GM13976 (cell line): ENCODE measurements around the gene TMEM131.

Experiments
- DNase-seq: peaks from one replicate; pipeline ENCODE4 v3.0.0; 2012; ENCODE audit warnings: low spot score
- in situ Hi-C: fragments of 300-500 bp; cut with MboI; formaldehyde crosslinking; loops from one replicate; pipeline ENCODE4 v1.12.0; 2022; ENCODE audit warnings: low sequenced_read_pairs, mixed read lengths, inconsistent platforms; ENCODE audit not compliant: unreplicated experiment
- TF ChIP-seq, protein P1 (sequence below): IDR thresholded peaks from 2 replicates; pipeline ENCODE4 v1.5.1; 2012; ENCODE audit warnings: borderline replicate concordance, mild to moderate bottlenecking; ENCODE audit not compliant: insufficient read depth; ENCODE audit errors: extremely low read depth, missing control alignments, control extremely low read depth

Gene TMEM131

DNA sequence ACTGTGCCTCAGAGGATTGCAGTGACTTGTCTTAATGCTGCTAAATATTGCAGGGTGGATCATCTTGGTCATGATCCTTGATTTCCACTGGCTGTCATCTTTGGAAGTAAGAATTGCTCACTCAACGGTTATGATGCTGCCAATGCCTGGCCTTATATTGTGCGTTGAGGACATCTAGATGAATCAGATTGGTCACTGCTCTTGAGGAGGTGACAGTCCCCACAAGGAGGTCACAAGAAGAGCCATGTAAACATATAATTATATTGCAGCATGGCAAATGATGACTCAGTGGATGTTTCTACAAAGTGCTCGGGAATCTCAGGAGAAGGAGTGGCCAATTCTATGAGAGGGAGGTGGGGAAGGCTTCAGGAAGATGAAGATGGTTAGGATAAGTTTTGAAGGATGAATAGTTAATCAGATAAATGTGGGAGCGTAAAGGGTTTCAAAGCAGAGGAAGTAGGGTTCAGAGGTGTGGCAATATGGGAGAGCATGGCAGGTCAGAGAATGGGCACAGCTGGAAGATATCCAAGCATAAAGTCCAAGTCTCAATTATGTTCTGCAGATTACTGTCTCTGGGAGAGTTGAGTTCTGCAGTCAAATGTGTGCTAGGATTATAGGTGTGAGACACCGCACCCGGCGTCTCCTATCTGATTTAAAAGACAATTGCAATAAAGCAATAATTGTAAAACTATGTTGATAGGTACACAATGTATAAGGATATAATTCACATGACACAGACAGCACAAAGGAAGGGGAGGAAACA is 21.3 kb upstream of the TMEM131 start:
- DNase-seq, result no peak
- TF ChIP-seq, protein P1, sequence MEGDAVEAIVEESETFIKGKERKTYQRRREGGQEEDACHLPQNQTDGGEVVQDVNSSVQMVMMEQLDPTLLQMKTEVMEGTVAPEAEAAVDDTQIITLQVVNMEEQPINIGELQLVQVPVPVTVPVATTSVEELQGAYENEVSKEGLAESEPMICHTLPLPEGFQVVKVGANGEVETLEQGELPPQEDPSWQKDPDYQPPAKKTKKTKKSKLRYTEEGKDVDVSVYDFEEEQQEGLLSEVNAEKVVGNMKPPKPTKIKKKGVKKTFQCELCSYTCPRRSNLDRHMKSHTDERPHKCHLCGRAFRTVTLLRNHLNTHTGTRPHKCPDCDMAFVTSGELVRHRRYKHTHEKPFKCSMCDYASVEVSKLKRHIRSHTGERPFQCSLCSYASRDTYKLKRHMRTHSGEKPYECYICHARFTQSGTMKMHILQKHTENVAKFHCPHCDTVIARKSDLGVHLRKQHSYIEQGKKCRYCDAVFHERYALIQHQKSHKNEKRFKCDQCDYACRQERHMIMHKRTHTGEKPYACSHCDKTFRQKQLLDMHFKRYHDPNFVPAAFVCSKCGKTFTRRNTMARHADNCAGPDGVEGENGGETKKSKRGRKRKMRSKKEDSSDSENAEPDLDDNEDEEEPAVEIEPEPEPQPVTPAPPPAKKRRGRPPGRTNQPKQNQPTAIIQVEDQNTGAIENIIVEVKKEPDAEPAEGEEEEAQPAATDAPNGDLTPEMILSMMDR, result no peak
- in situ Hi-C loops, result no loop called here

DNA sequence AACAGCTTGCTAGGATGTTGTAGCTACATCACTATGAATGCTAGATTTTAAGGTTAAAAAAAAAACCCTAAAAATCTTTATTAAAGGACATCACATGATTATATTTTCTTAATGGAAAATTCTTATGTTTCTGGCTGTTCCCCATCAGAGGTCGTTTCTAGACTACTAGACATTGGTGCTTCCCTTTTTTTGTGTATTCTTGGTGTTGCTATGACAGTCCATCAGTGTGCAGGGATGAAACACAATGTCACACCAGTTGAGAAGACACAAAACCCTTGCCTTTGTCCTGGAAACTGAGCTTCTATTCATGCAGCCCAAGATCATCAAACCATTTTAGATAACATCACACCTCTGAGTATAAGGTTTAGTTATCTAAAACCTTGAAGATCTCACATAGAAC is 19.9 kb upstream of the TMEM131 start:
- TF ChIP-seq, protein P1, result no peak
- in situ Hi-C loops, result no loop called here
- no peak for DNase-seq

DNA sequence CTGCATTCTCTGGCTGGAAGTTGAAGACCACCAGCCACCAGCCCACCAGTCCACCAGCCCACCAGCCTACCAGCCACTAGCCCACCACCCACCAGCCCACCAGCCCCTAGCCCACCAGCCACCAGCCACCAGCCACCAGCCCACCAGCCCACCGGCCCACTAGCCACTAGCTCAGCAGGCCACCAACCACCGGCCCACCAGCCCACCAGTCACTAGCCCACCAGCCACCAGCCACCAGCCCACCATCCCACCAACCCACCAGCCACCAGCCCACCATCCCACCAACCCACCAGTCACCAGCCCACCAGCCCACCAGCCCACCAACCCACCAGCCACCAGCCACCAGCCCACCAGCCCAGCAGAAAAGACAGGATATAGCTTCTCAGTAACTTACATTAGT is 18.6 kb upstream of the TMEM131 start:
- in situ Hi-C loops, result no loop called here
- no peak for DNase-seq
- TF ChIP-seq, protein P1, result no peak

DNA sequence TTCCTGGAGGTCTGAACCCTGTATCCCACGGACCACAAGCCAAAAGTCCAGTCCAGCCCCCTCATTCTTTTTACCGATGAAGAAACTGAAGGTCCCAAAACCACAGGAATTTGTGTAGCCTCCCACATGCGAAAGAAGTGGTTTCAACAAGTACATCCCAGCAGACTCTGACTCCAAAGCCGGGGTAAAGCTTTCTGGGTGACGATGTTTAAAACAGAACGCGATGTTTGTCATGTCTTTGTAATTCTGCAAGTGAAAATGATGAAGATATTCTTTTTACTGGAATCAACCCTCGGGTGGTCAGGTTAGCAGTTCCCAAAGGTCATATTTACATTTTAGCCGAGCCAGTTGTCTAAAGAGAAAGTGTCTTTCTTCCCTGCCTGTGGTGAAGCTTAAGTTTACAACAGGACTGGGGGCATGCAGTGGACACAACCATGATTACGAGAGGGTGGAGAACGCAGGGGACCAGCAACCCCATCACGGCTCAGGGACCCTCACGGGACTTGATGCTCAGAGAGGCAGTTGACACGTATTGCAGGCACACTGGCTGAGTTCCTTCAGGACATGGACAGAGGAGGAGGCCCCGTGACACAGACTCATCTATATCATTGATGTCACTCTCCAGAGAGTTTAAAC is 17.8 kb upstream of the TMEM131 start:
- in situ Hi-C loops, result no loop called here
- TF ChIP-seq, protein P1, result no peak
- peak; percentile 46 for DNase-seq

GRCh38 chr2:98012561-98012991 is 16.8 kb upstream of the TMEM131 start:
- in situ Hi-C loops, result no loop called here
- TF ChIP-seq, protein P1, result no peak
- DNase-seq, result peak; percentile 71

DNA sequence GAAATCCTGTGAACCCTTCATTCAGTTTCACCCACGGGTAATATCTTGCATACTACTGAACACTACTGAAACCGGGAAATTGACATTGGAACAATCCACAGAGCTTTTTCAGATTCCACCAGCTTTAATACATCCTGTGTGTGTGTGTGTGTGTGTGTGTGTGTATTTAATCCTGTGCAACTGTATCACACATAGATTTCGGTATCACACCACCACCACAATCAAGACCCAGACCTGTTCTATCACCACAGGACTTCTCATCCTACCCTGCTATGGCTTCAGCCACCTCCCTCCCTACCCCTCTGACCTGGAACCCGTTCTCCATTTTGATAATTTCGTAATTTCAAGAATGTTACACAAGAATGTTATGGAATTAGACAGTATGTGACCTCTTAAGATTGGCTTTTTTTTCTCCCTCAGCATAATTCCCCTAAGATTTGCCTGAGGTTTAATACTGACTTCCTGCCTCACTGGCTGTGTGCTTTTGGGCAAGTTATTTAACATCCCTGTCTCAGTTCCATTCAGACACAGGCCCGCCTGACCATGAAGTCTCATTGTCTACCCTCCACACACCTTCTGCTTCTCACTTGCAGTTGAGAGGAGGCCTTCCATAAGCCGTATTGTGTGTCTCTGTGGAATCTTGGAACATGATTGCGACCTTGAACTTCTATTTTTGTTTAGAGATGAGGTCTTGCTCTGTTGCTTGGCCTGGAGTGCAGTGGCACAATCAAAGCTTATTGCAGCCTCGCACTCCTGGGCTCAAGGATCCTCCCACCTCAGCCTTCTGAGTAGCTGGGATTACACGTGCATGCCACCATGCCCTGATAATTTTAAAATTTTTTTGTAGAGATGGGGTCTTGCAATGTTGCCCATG is 14.4 kb upstream of the TMEM131 start:
- in situ Hi-C loops, result no loop called here
- no peak for DNase-seq
- TF ChIP-seq, protein P1, result no peak
